Type B pancreatic cell (in vitro differentiated cells): ENCODE data around the gene FFAR3. TPM values are rescaled to one million over a fixed set of nuclear protein-coding genes. Genes with fewer than 3 reads are reported as not detected.

Source experiments
- DNase-seq: peaks from one replicate; pipeline ENCODE4 v3.0.0; 2021; ENCODE audit warnings: mixed read lengths; ENCODE audit not compliant: unreplicated experiment; ENCODE audit errors: extremely low spot score
- H3K27ac Mint-ChIP-seq: 2 replicates; pipeline ENCODE4 v1.8.0; 2021; ENCODE audit warnings: mild to moderate bottlenecking, mixed read lengths
- H3K27me3 Mint-ChIP-seq: 2 replicates; pipeline ENCODE4 v1.8.0; 2021; ENCODE audit warnings: mixed read lengths
- H3K36me3 Mint-ChIP-seq: 2 replicates; pipeline ENCODE4 v1.8.0; 2021; ENCODE audit warnings: mixed read lengths
- H3K4me1 Mint-ChIP-seq: one replicate; pipeline ENCODE4 v1.8.0; 2021; ENCODE audit warnings: mixed read lengths; ENCODE audit not compliant: unreplicated experiment
- H3K4me3 Mint-ChIP-seq: 2 replicates; pipeline ENCODE4 v1.8.0; 2021; ENCODE audit warnings: mild to moderate bottlenecking, mixed read lengths
- H3K9me3 Mint-ChIP-seq: 2 replicates; pipeline ENCODE4 v1.8.0; 2021; ENCODE audit warnings: mixed read lengths
- total RNA-seq: library from RNA; stranded (reverse); gene quantifications from 2 replicates; pipeline ENCODE4 v1.2.1, GENCODE V29; 2021; ENCODE audit warnings: low replicate concordance
- TF ChIP-seq, protein P1 (sequence below): fragments of 200-600 bp; sonication (generic); conservative IDR thresholded peaks from 2 replicates; pipeline ENCODE4 v1.5.0; 2021; ENCODE audit warnings: antibody characterized with exemption, mild to moderate bottlenecking

FFAR3 gene
- total RNA-seq, 1 donor from 2014 or later, result 0.34 TPM

DNA sequence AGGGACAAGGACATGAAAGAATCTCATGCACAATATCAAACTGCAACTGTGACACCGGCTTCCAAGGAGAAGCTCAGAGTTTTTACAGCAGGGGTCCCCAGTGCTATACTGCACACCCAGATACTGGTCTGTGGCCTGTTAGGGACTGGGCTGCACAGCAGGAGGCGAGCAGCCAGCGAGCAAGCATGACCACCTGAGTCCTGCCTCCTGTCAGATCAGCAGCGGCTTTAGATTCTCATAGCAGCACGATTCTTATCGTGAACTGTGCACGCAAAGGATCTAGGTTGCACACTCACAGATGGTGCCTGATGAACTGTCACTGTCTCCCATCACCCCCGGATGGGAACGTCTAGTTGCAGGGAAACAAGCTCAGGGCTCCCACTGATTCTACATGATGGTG is 42.4 kb upstream of the FFAR3 start:
- Mint-ChIP-seq H3K4me3 (no peak overlapping the region), H3K27ac (peak overlapping the region; percentile 83), H3K36me3 (no peaks in the 10 kb centered on the region), H3K4me1 (peaks cover 10% of the 10 kb centered on the region), H3K27me3 (no peaks in the 10 kb centered on the region), H3K9me3 (no peaks in the 10 kb centered on the region)
- TF ChIP-seq, protein P1, sequence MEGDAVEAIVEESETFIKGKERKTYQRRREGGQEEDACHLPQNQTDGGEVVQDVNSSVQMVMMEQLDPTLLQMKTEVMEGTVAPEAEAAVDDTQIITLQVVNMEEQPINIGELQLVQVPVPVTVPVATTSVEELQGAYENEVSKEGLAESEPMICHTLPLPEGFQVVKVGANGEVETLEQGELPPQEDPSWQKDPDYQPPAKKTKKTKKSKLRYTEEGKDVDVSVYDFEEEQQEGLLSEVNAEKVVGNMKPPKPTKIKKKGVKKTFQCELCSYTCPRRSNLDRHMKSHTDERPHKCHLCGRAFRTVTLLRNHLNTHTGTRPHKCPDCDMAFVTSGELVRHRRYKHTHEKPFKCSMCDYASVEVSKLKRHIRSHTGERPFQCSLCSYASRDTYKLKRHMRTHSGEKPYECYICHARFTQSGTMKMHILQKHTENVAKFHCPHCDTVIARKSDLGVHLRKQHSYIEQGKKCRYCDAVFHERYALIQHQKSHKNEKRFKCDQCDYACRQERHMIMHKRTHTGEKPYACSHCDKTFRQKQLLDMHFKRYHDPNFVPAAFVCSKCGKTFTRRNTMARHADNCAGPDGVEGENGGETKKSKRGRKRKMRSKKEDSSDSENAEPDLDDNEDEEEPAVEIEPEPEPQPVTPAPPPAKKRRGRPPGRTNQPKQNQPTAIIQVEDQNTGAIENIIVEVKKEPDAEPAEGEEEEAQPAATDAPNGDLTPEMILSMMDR, result no peak
- DNase-seq, result no peak

- Mint-ChIP-seq H3K36me3 (no peaks in the 10 kb centered on the region), H3K9me3 (no peaks in the 10 kb centered on the region), H3K27ac (peak overlapping the region; percentile 83), H3K4me1 (peaks cover 10% of the 10 kb centered on the region), H3K4me3 (no peak overlapping the region), H3K27me3 (no peaks in the 10 kb centered on the region)
- no peak for DNase-seq
- TF ChIP-seq, protein P1, result no peak
Measured at GRCh38 chr19:35316560-35316959, 41.7 kb upstream of the FFAR3 start.

GRCh38 chr19:35317464-35318043 is 40.7 kb upstream of the FFAR3 start:
- Mint-ChIP-seq H3K4me1 (peaks cover 10% of the 10 kb centered on the region), H3K27ac (peak overlapping the region; percentile 31), H3K27me3 (no peaks in the 10 kb centered on the region), H3K4me3 (no peak overlapping the region), H3K36me3 (no peaks in the 10 kb centered on the region), H3K9me3 (no peaks in the 10 kb centered on the region)
- TF ChIP-seq, protein P1, result no peak
- no peak for DNase-seq

GRCh38 chr19:35318679-35319448 is 39.4 kb upstream of the FFAR3 start:
- no peak for DNase-seq
- Mint-ChIP-seq H3K9me3 (no peaks in the 10 kb centered on the region), H3K27ac (peak overlapping the region; percentile 58), H3K36me3 (no peaks in the 10 kb centered on the region), H3K4me1 (peaks cover 10% of the 10 kb centered on the region), H3K27me3 (no peaks in the 10 kb centered on the region), H3K4me3 (no peak overlapping the region)
- TF ChIP-seq, protein P1, result no peak

DNA sequence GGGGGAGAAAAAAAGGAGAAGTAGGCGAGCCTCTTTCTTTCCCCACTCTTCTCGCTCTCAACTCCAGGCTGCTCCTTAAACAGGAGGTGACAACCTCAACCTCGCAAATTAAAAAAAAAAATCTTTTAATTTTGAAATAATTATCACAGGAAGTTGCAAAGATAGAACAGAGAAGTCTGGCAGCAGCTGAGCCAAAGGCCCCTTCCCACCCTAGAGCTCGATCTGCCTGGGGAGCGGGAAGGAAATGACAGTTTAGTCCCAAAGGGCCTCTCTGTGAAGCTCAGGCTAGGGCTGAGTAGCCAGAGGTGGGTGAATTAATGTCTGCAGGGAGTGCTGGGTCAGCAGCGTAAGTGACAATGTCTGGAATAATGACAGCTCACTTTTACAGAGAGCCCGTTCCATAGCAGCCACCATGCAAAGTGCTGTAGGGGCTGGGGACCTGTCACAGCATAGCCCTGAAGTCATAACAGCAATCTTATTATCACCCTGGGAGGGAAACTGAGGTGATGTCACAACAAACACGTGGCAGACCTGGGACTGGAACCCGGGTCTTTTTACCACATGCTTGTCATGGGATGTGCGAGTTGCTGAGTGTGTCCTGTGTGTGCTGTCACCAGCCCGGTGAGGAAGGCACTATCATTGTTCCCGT is 38.1 kb upstream of the FFAR3 start:
- peaks cover 10% of the 10 kb centered on the region for H3K4me1 Mint-ChIP-seq
- no peak overlapping the region for H3K27ac Mint-ChIP-seq

More for the DNA sequence above, 38.1 kb upstream of the FFAR3 start:
- no peak overlapping the region for H3K4me3 Mint-ChIP-seq
- H3K36me3 Mint-ChIP-seq, result no peaks in the 10 kb centered on the region
- no peaks in the 10 kb centered on the region for H3K9me3 Mint-ChIP-seq
- TF ChIP-seq, protein P1, result no peak
- DNase-seq, result no peak
- H3K27me3 Mint-ChIP-seq, result no peaks in the 10 kb centered on the region
